SK-N-SH (cell line): ENCODE results near the gene GMPR2. TPM values are rescaled to one million over a fixed set of nuclear protein-coding genes. Genes with fewer than 3 reads are reported as not detected.

Experiments used
- CTCF ChIA-PET: fragments of 300-600, 350-600 bp; formaldehyde crosslinking; extraction: SDS; loops from one replicate; lab custom pipeline; 2021; lab: Yijun Ruan, JAX
- POLR2A ChIA-PET: fragments of 350-600 bp; sonication (Branson Sonifier 250); formaldehyde crosslinking; extraction: SDS; loops from one replicate; lab custom pipeline; 2020; ENCODE audit warnings: antibody characterized with exemption, inconsistent platforms; lab: Yijun Ruan, JAX
- DNase-seq: peaks from one replicate; pipeline ENCODE4 v3.0.0; 2012
- H2AFZ ChIP-seq: fragments of 200-600 bp; sonication (generic); 2 replicates; pipeline ENCODE4 v1.8.1; 2016; ENCODE audit warnings: antibody characterized with exemption, mild to moderate bottlenecking, low read depth
- H3F3A ChIP-seq: fragments of 200-600 bp; sonication (generic); replicated peaks from 2 replicates; pipeline ENCODE3; 2016; ENCODE audit warnings: antibody characterized with exemption, mild to moderate bottlenecking; ENCODE audit not compliant: insufficient read depth
- H3K27ac ChIP-seq, 2 experiments: fragments of 200-500 bp in 1 of 2; fragments of 200-600 bp in 1 of 2; sonication (Bioruptor generic) in 1 of 2; sonication (generic), shearing (Covaris generic) in 1 of 2; 2 replicates each; pipeline versions ENCODE4 v1.5.1 to v1.6.1; 2014 to 2016; ENCODE audit warnings: low read depth in 2 of 2, inconsistent platforms in 1 of 2, low read length in 1 of 2, mild to moderate bottlenecking in 1 of 2, mixed read lengths in 1 of 2
- H3K27me3 ChIP-seq: fragments of 200-600 bp; sonication (generic), shearing (Covaris generic); 2 replicates; pipeline ENCODE4 v1.6.1; 2016; ENCODE audit warnings: mixed run types; ENCODE audit not compliant: insufficient read depth
- H3K36me3 ChIP-seq, 2 experiments: fragments of 200-500 bp in 1 of 2; fragments of 200-600 bp in 1 of 2; sonication (Bioruptor generic) in 1 of 2; sonication (generic) in 1 of 2; replicated peaks in 1 of 2; 2 replicates each; pipeline versions ENCODE3 to v1.5.1; 2014 to 2016; ENCODE audit warnings: low read length in 1 of 2, mild to moderate bottlenecking in 1 of 2; ENCODE audit not compliant: insufficient read depth in 2 of 2, control insufficient read depth in 1 of 2
- H3K4me1 ChIP-seq, 2 experiments: fragments of 200-500 bp in 1 of 2; fragments of 200-600 bp in 1 of 2; sonication (Bioruptor generic) in 1 of 2; sonication (generic), shearing (Covaris generic) in 1 of 2; 2 replicates each; pipeline versions ENCODE4 v1.5.1 to v1.6.1; 2014 to 2016; ENCODE audit warnings: low read depth in 1 of 2, low read length in 1 of 2, mixed run types in 1 of 2; ENCODE audit not compliant: insufficient read depth in 2 of 2, control insufficient read depth in 1 of 2
- H3K4me2 ChIP-seq: fragments of 200-600 bp; sonication (generic), shearing (Covaris generic); 2 replicates; pipeline ENCODE4 v1.6.1; 2017; ENCODE audit warnings: mixed run types
- H3K4me3 ChIP-seq, 2 experiments: fragments of 200-500 bp in 1 of 2; fragments of 200-600 bp in 1 of 2; sonication (Bioruptor generic) in 1 of 2; sonication (generic), shearing (Covaris generic) in 1 of 2; 2 replicates each; pipeline versions ENCODE4 v1.5.1 to v1.8.1; 2014 to 2016; ENCODE audit warnings: low read depth in 2 of 2, inconsistent platforms in 1 of 2, low read length in 1 of 2, mild to moderate bottlenecking in 1 of 2, mixed read lengths in 1 of 2, moderate library complexity in 1 of 2
- H3K79me2 ChIP-seq: fragments of 200-600 bp; sonication (generic); 2 replicates; pipeline ENCODE4 v1.8.1; 2017; ENCODE audit warnings: mild to moderate bottlenecking; ENCODE audit not compliant: insufficient read depth
- H3K9ac ChIP-seq: fragments of 200-600 bp; sonication (generic); 2 replicates; pipeline ENCODE4 v1.6.1; 2017; ENCODE audit warnings: mixed run types
- H3K9me2 ChIP-seq: fragments of 200-600 bp; sonication (generic); 2 replicates; pipeline ENCODE4 v1.6.1; 2017; ENCODE audit warnings: mixed run types
- H3K9me3 ChIP-seq: fragments of 200-600 bp; sonication (generic); 2 replicates; pipeline ENCODE4 v1.6.1; 2017; ENCODE audit warnings: mixed run types, mild to moderate bottlenecking, moderate library complexity
- H4K20me1 ChIP-seq: fragments of 200-600 bp; sonication (generic); 2 replicates; pipeline ENCODE4 v1.6.1; 2017; ENCODE audit warnings: mild to moderate bottlenecking, mixed run types; ENCODE audit not compliant: insufficient read depth
- CHD2 ChIP-seq: fragments of 150-350 bp; IDR thresholded peaks from 2 replicates; pipeline ENCODE4 v1.6.1; 2018; ENCODE audit warnings: low read length; ENCODE audit not compliant: partially characterized antibody
- CTCF ChIP-seq: fragments of 200-600 bp; sonication (generic); IDR thresholded peaks from 2 replicates; pipeline ENCODE4 v1.6.1; 2017; ENCODE audit warnings: antibody characterized with exemption, mild to moderate bottlenecking, moderate library complexity
- ELF1 ChIP-seq: IDR thresholded peaks from 2 replicates; pipeline ENCODE4 v1.4.0; 2012
- FOSL2 ChIP-seq: IDR thresholded peaks from 2 replicates; pipeline ENCODE4 v1.4.0; 2012; ENCODE audit warnings: low read depth, mild to moderate bottlenecking, moderate library complexity, borderline replicate concordance
- MEF2A ChIP-seq: IDR thresholded peaks from 2 replicates; pipeline ENCODE4 v1.4.0; 2012; ENCODE audit warnings: low read depth, borderline replicate concordance
- MXI1 ChIP-seq: IDR thresholded peaks from 2 replicates; pipeline ENCODE4 v1.6.1; 2012; ENCODE audit warnings: mild to moderate bottlenecking, low read depth, low read length, improper control_type of control experiment
- PBX3 ChIP-seq: IDR thresholded peaks from 2 replicates; pipeline ENCODE4; 2012
- REST ChIP-seq: IDR thresholded peaks from 2 replicates; pipeline ENCODE4 v1.6.1; 2012; ENCODE audit warnings: mild to moderate bottlenecking, low read depth, low read length, moderate library complexity
- SMC3 ChIP-seq: IDR thresholded peaks from 2 replicates; pipeline ENCODE4 v1.6.1; 2012; ENCODE audit warnings: low read depth, low read length, improper control_type of control experiment
- TCF12 ChIP-seq: IDR thresholded peaks from 2 replicates; pipeline ENCODE4 v1.4.0; 2012
- USF2 ChIP-seq: fragments of 150-350 bp; IDR thresholded peaks from 2 replicates; pipeline ENCODE4 v1.6.1; 2017; ENCODE audit warnings: antibody characterized with exemption, low read length, low read depth, borderline replicate concordance
- ZBTB33 ChIP-seq: IDR thresholded peaks from 2 replicates; pipeline ENCODE4 v1.4.0; 2012; ENCODE audit warnings: low read depth, borderline replicate concordance
- WGBS: methylation state at CpG from one replicate; pipeline ENCODE4 v1.1.6; 2017; ENCODE audit warnings: low lambda C conversion rate; 5-methylcytosine and 5-hydroxymethylcytosine counted together
- polyA plus RNA-seq, 3 experiments: library from polyadenylated mRNA; depleted of rRNA; stranded (reverse); fragments of >200 nt; gene quantifications; 2 replicates each; pipeline ENCODE4 v1.2.3, GENCODE V29; 2012

Gene GMPR2
- polyA plus RNA-seq, 1 of the 3 experiments (the other 2 are of a cell fraction), result 97.0 TPM

GRCh38 chr14:24207625-24208024 lies 25.1 kb upstream of the GMPR2 start:
- TF ChIP-seq CTCF (no peak), REST (no peak), MEF2A (no peak), ELF1 (no peak), FOSL2 (no peak), PBX3 (no peak), USF2 (no peak)

GRCh38 chr14:24211311-24211710 lies 21.4 kb upstream of the GMPR2 start:
- Histone ChIP-seq H3K27ac (no peak overlapping the region), H3K4me3 (no peak overlapping the region), H3K27me3 (no peaks in the 10 kb centered on the region), H3K79me2 (peaks cover 36% of the 10 kb centered on the region), H3K4me2 (no peak overlapping the region), H3K9ac (no peak overlapping the region), H4K20me1 (no peaks in the 10 kb centered on the region), H3K9me2 (no peaks in the 10 kb centered on the region), H3F3A (peaks cover 21% of the 10 kb centered on the region), H3K9me3 (no peaks in the 10 kb centered on the region), H2AFZ (no peak overlapping the region), H3K36me3 (peaks cover 30 to 51% of the 10 kb centered on the region in 2 experiments), H3K4me1 (peaks cover 9 to 17% of the 10 kb centered on the region in 2 experiments; a peak in 3 of 4 replicates)
- POLR2A ChIA-PET, result no interaction called here
- CTCF ChIA-PET, result interaction anchor here (1.3 to 1.5 kb wide), 2 partner anchors 129 to 225 kb away, joined by 3 to 4 read pairs; no protein-coding TSS in a partner anchor
- DNase-seq, result no peak
- WGBS, result 100% methylated on average over 5 of the region's 6 CpGs
- no peak for TF ChIP-seq MXI1
- no peak for TF ChIP-seq PBX3
- no peak for TF ChIP-seq MEF2A
- TF ChIP-seq FOSL2, result no peak
- TF ChIP-seq SMC3, result no peak
- no peak for TF ChIP-seq TCF12
- no peak for TF ChIP-seq ZBTB33
- no peak for TF ChIP-seq CHD2

More at GRCh38 chr14:24207625-24208024, 25.1 kb upstream of the GMPR2 start:
- CTCF ChIA-PET, result interaction anchor here (1.1 to 1.2 kb wide), 2 partner anchors 8 to 101 kb away, joined by 3 to 4 read pairs; partner anchors contain the start of gene MDP1
- POLR2A ChIA-PET, result interaction anchor here (1.1 kb wide), 1 partner anchor 12 kb away, joined by 3 read pairs; the partner anchor contains the start of gene TM9SF1
- Histone ChIP-seq H3K4me1 (no peaks in the 10 kb centered on the region; a peak in 1 of 4 replicates), H3K9me2 (no peaks in the 10 kb centered on the region), H3K79me2 (peaks cover 23% of the 10 kb centered on the region), H3K27ac (no peak overlapping the region), H3K36me3 (peaks cover 53 to 55% of the 10 kb centered on the region in 2 experiments), H3K27me3 (no peaks in the 10 kb centered on the region), H3K4me2 (no peak overlapping the region), H3K9me3 (no peaks in the 10 kb centered on the region), H4K20me1 (no peaks in the 10 kb centered on the region), H3K4me3 (no peak overlapping the region), H3K9ac (no peak overlapping the region), H3F3A (peaks cover 8% of the 10 kb centered on the region), H2AFZ (no peak overlapping the region)
- WGBS, result 95% methylated on average over 2 of the region's 2 CpGs
- DNase-seq, result no peak
